PFSK-1 (cell line): ENCODE measurements around the gene CLEC1A.

ENCODE experiments used
- POLR2AphosphoS5 ChIP-seq: IDR thresholded peaks from 2 replicates; pipeline ENCODE4 v1.6.1; 2012; ENCODE audit warnings: low read depth, mild to moderate bottlenecking, control low read depth, low read length, moderate library complexity
- TAF1 ChIP-seq: IDR thresholded peaks from 2 replicates; pipeline ENCODE4 v1.6.1; 2012; ENCODE audit warnings: low read length, control low read depth, borderline replicate concordance; ENCODE audit not compliant: insufficient read depth

DNA sequence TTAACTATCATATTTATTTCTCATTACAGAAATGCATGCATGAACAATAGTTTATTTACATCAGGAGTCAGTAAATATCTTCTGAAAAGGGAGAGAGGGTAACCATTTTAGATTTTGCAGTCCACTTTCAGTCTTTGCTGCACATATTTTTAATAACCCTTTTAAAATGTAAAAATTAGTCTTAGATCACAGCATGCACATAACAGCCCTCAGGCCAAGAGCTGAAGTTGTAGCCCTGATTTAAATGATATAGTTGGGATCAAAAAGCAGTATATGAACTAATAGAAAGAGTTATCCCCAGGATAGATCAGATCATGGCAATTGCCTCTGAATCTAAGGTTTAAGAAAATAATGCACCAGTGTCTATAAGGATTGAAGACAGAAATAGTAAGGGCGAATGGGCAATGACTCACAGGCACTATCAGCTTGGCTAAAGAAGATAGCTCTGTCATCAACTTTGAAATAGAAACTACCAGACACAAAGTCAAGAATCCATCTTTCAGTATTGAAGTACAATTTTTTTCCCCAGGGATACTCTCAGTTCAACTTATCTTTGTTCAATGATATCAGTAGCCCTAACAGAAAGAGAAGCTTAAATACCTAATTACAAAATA is 44.3 kb upstream of the CLEC1A start:
- TF ChIP-seq POLR2AphosphoS5 (no peak), TAF1 (no peak)
